GM19239 (cell line): ENCODE data around the gene PYGO2.
"Not testable (repeated sequence)": the region's sequence is repeated elsewhere in the genome, so short reads cannot be mapped to it uniquely, and the experiment has no call there.

Source experiments
- DNase-seq: peaks from one replicate; pipeline ENCODE4 v3.0.0; 2011; ENCODE audit warnings: low spot score; ENCODE audit not compliant: insufficient read length
- FAIRE-seq: peaks from 2 replicates; lab custom pipeline; 2011; peaks lifted over from hg19 to GRCh38; lab: Jason Lieb, UNC

PYGO2 gene

GRCh38 chr1:155000726-155001424, 39.3 kb upstream of the PYGO2 start:
- FAIRE-seq = peak; percentile 88
- DNase-seq = no peak

DNA sequence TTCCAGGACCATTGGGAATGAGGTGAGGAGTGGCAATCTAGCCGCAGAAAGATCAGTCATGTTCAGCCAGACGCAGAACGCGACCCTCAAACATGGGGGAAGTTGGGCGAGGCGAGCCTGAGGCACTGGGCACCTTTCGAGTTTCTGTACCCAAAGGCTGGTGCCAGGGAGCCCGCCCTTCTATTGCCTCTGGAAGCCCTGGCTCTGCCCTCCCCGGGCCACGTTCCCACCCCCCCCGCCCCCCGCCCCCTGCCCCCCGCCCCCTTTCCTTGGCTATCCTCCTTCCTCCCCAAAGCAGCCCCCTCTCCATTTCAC, 38.8 kb upstream of the PYGO2 start:
- DNase-seq (no peak), FAIRE-seq (no peak)

DNA sequence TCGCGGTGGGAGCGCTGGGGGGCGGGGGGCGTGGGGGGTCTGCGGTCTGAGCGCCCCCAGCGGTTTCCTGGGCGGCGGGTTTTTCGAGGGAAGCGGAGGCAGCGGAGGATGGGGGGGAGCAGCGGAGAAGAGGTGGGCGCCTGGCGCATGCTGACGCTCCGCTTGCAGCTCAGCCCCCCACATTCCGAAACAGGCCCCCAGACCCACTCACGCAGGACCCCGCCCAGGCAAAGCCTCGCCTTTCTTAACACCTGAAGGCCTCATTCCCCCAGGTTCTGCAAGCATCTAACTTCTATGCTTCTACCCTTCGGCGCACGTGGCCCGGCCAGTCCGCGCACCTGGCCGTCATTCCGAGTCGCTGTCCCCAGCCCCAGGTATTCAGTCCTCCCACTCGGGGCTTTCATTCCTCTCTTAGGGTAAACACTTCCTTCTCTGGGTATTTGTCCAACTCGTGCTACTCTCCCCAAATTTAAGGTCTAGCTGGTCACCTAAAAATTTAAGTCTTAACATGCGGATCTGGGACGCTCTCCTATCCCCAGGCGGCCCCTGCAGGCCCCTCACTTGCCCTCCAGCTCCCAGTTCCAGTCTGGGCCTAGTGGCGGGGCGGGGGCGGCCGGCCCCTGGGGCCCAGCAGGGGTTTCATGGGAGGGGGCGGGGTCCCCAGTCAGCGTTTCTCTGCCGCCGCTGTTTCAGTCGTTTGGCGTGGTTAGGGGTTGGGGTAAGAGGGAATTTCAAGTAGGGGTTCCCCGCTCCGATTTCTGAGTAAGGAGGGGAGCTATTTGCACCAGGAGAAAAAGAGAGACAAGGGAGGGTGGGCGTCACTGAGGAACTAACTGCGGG, 38.2 kb upstream of the PYGO2 start:
- DNase-seq (no peak), FAIRE-seq (peak; percentile 28)

DNA sequence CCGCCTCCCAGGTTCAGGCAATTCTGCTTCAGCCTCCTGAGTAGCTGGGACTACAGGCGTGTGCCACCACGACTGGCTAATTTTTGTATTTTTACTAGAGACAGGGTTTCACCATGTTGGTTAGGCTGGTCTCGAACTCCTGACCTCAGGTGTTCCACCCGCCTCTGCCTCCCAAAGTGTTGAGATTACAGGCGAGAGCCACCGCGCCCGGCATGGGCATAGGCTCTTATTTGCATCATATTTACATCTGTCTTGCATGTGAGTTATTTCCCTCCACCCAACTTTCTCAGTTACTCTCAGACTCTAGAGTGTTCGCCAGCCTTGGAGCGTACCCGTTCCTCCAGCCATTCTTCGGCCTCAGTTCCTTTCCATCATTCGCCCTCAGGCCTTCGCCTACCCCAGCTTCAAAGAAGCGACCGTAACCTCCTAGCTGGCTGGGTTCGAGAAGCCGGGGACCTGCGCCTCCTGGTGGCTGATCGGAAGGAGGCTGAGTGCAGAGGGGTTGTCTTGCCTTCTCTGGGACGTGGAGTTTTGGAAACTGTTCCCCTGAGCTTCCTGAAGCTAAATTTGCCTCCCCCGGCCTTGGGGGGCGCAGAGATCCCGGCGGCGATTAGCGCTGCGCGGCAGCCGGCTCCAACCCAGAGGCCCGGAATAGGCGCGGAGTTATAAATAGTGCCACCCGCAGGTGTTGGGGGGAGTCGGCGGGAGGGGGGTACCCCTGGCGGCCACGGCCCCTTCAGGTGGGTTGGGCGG, 37.4 kb upstream of the PYGO2 start:
- DNase-seq (peak; percentile 80), FAIRE-seq (peak; percentile 92)

DNA sequence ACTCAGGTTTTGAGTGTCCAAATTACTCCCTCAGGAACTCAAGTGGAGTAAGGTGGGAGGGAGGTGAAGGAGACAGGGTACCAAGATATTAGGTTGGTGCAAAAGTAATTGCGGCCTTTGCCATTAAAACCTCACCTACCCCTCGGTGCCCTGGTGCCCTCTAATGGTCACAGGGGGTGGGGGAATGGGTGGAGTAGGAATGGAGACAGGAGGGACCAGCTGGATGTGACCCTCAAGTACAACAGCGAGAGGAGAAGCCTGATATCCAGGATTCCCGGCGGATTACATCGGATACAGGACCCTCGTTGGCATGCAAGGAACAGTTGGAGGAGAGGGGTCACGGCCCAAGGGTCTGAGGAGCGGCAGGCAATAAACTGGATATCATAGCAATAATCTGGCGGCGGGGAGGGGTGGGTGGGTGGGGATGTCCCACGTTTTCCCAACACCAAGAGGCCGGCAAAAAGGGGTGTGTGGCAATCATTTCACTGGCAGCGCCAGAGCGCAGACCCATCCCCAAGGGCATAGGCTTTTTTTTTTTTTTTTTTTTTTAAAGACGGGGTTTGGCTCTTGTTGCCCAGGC, 36.7 kb upstream of the PYGO2 start:
- no peak for FAIRE-seq
- no peak for DNase-seq

GRCh38 chr1:154996966-154997701, 35.6 kb upstream of the PYGO2 start:
- DNase-seq (no peak), FAIRE-seq (no peak)

GRCh38 chr1:154995301-154995983, 33.9 kb upstream of the PYGO2 start:
- DNase-seq, FAIRE-seq: not testable (repeated sequence)

GRCh38 chr1:154994591-154994990, 33.0 kb upstream of the PYGO2 start:
- FAIRE-seq = no peak
- DNase-seq = no peak

DNA sequence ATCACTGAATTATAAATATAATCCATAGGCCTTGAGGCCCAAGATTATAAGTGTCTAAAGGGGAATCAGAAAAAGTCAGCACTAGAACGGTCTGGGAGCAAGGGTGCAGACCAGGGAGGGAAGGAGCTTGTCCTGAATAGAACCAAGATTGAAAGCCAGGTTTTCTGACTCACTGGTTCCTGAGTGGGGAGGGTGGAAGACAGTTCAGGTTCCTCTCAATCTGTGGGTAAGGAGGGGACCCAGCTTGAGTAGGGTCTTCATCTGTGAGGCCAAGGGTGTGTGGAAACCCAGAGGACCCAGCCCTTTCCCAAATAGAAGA, 32.6 kb upstream of the PYGO2 start:
- FAIRE-seq = no peak
- no peak for DNase-seq

DNA sequence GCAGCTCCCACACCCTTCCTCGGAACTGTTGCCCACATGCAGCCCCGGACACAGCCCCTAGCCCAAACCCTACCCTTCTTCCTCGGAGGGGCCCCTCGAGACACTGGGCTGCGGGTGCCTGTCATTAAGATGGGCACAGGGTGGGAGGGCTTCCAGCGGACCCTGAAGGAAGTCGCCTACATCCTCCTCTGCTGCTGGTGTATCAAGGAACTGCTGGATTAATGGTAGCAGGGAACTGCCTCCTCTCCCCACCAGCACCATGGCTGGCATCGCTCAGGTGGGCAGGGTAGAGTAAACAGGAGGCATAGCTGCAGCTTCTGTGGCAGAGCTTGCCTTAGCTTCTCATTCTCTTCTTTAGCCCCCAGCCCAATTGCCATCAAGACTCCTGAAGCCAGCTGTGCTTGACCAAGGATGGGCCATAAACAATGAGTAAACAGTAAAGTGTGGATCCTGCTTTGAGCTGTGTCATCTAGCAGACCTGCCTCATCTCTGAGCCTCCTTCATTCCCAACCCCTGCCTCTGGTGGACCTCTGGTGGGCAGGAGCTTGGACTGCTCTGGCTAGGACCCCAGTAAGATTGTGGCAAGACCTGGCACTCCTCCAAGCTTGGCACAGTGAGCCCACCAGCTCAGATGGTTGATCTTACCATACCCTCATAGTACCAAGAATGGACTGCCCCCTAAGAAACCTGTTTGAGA, 32.1 kb upstream of the PYGO2 start, which contains the start of gene LENEP:
Gene LENEP (plus strand): TSS at position 15 of the 697 bp plus-strand sequence. CDS start 22 bp downstream, at position 37.
- no peak for DNase-seq
- no peak for FAIRE-seq

DNA sequence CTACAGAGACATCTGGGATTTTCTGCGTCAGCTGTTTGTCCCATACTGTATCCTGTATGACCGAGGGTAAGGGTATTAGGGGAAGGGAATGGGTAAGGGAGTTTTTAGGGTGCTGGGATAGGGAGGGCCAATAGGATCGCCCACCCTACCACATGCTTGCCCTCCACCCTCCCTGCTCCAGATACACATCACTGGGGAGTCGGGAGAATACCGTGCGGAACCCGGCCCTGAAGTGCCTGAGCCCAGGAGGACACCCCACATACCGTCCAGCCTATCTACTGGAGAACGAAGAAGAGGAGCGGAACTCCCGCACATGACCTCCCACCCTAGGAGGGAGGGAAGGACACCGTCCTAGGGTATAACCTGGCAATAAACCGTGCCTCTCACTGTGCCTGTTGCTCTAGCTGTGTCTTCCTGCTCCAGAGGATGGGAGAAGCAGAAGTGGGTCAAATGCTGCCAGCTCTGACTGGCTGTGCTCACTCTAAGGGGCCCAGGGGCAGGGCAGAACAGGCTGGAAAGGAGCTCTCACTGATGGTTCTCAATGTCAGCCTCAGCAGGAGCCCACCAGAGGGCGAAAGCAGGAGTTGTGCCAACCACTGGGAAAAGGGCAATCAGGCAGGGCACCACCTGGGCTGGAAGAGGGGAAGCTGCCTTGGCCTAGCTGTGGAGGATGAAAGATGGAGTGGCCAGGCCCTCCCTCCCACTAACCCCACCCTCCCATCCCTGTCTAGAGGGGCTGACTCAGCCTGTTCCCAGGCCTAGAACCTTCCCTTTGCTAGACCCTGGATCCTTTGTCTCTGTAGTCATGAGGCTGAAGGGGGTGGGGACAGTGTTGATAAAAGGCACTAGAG, 31.4 kb upstream of the PYGO2 start:
- no peak for FAIRE-seq
- no peak for DNase-seq

DNA sequence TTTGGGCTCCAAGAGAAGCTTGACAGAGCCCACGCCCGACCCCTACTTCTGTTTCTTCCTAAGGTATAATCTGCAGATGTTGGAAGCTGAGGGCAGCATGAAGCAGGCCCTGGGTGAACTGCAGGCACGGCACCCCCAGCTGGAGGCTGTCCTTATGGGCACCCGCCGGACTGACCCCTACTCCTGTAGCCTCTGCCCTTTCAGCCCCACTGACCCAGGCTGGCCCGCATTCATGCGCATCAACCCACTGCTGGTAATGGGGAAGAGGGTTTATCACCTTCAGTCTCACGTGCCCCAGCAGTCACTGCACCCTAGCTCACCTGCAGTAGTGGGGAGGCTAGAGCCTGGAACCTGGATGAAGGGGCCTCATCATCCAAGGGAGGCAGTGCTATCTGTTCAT, 28.7 kb upstream of the PYGO2 start:
- DNase-seq = no peak
- FAIRE-seq = no peak

DNA sequence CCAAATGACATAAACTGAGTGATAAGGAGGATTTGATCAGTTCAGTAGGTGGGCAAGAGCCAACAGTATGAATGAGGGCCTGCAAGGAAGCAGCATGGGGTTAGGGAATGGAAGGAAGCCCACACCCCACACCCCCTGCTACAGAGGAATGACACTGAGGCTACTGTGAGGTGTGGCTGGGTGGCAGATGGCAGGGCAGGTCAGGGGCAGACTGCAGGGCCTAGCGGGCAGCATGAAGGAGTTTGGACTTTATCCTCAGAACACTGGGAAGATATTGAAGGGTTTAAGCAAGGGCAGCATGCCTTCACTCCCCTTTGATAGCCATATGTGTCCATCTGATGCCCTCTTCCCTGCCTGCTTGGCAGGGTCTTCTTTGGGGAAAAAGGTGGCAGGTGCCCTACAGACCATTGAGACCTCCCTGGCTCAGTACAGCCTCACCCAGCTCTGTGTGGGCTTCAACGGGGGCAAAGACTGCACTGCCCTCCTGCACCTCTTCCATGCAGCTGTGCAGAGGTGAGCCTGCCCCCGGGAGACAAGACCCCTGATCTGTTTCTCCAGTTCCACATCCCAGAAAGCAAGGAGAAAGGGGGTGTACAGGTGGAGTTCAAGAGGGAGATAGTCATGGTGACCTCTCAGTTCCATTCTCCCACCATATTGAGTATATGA, 27.7 kb upstream of the PYGO2 start:
- no peak for DNase-seq

GRCh38 chr1:154988058-154988954, 26.7 kb upstream of the PYGO2 start:
- FAIRE-seq (no peak), DNase-seq (no peak)

More for the DNA sequence above, 27.7 kb upstream of the PYGO2 start:
- no peak for FAIRE-seq

DNA sequence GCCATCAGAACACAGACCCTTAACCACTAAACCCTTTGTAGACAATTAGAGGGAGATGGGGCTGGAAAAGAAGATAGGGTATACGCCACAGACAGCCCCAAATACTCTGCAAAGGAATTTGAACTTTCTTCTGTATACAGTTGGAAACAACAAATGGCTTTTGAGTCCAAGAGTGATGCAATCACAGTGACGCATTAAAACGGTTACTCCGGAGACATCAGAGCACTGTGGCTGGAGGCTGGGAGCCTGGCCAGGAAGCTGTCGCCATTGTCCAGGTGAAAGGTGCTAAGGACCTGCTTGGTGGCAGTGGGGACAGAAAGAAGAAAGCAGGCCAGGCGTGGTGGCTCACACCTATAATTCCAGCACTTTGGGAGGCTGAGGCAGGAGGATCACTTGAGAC, 25.7 kb upstream of the PYGO2 start:
- DNase-seq (no peak), FAIRE-seq (no peak)

DNA sequence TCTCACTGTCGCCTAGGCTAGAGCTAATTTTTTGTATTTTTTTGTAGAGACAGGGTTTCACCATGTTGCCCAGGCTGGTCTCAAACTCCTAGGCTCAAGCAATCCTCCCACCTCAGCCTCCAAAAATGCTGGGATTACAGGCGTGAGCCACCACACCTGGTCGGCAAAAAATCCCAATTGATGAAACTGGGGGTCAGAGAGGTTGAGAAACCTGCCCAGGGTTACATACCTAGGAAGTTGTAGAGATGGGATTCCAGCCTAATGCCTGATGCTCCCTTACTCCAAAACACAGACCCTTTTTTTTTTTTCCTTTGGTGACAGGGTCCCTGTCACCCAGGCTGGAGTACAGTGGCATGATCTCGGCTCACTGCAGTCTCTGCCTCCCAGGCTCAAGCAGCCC, 25.2 kb upstream of the PYGO2 start:
- not testable (repeated sequence) for DNase-seq, FAIRE-seq
